Hepatocyte (in vitro differentiated cells): ENCODE data around the gene CDCA7.

Experiments
- CTCF ChIP-seq: fragments of 200-600 bp; sonication (generic); IDR thresholded peaks from 2 replicates; pipeline ENCODE4 v1.5.1; 2016; ENCODE audit warnings: antibody characterized with exemption, mild to moderate bottlenecking; ENCODE audit not compliant: poor library complexity
- EZH2 ChIP-seq: fragments of 200-600 bp; sonication (generic); IDR thresholded peaks from 2 replicates; pipeline ENCODE4 v1.6.1; 2016; ENCODE audit warnings: antibody characterized with exemption, mild to moderate bottlenecking, borderline replicate concordance
- EZH2phosphoT487 ChIP-seq: fragments of 200-600 bp; sonication (generic); IDR thresholded peaks from one replicate; pipeline ENCODE4 v1.6.1; 2018; ENCODE audit warnings: antibody characterized with exemption, mild to moderate bottlenecking, low read depth, moderate library complexity; ENCODE audit not compliant: unreplicated experiment, severe bottlenecking

GRCh38 chr2:173401716-173402326 is 47.1 kb downstream of the CDCA7 start:
- no peak for TF ChIP-seq CTCF
- no peak for TF ChIP-seq EZH2phosphoT487
- TF ChIP-seq EZH2 = no peak
